Stimulated activated naive CD8-positive, alpha-beta T cell treated with anti-CD3 and anti-CD28 coated beads, Interleukin-15, amount 100 ng/mL, for 72 hours (primary cell): ENCODE measurements around the gene MNX1.
A peak's percentile ranks its signal among the peaks of the same experiment; 100 is the strongest.

ENCODE experiments used
- ATAC-seq: fragments of 150-1000 bp; cut with Tn5 transposase; 2 replicates; pipeline ENCODE4 v1.10.0; 2021; ENCODE audit warnings: mild to moderate bottlenecking, moderate library complexity
- DNase-seq, 2 donors: peaks; one replicate each; pipeline ENCODE4 v3.0.0; 2021 to 2022
- H3K27ac Mint-ChIP-seq, 2 donors: one replicate each; pipeline ENCODE4 v1.8.0; 2022; ENCODE audit warnings: mild to moderate bottlenecking in 2 of 2, mixed read lengths in 2 of 2, moderate library complexity in 2 of 2
- H3K27me3 Mint-ChIP-seq: one replicate; pipeline ENCODE4 v1.8.0; 2022; ENCODE audit warnings: mixed read lengths
- H3K4me1 Mint-ChIP-seq: one replicate; pipeline ENCODE4 v1.8.0; 2022; ENCODE audit warnings: mild to moderate bottlenecking, mixed read lengths
- H3K4me3 Mint-ChIP-seq, 2 donors: one replicate each; pipeline ENCODE4 v1.8.0; 2022; ENCODE audit warnings: mild to moderate bottlenecking in 2 of 2, mixed read lengths in 2 of 2, moderate library complexity in 1 of 2
- H3K9me3 Mint-ChIP-seq, 2 donors: one replicate each; pipeline ENCODE4 v1.8.0; 2022; ENCODE audit warnings: mixed read lengths in 2 of 2

MNX1 gene

GRCh38 chr7:157013101-157013500, 2.6 kb upstream of the MNX1 start:
- H3K27ac Mint-ChIP-seq, result no peak overlapping the region
- peaks cover 92% of the 10 kb centered on the region for H3K27me3 Mint-ChIP-seq
- peaks cover 73% of the 10 kb centered on the region for H3K4me1 Mint-ChIP-seq
- DNase-seq (no peak), ATAC-seq (no peak)
- H3K4me3 Mint-ChIP-seq, result no peak overlapping the region
- H3K9me3 Mint-ChIP-seq, result no peaks in the 10 kb centered on the region

- Mint-ChIP-seq H3K9me3 (no peaks in the 10 kb centered on the region), H3K4me3 (no peak overlapping the region), H3K4me1 (peaks cover 65% of the 10 kb centered on the region), H3K27ac (no peak overlapping the region), H3K27me3 (peaks cover 92% of the 10 kb centered on the region)
- peak; percentile 21 for ATAC-seq
- no peak for DNase-seq
These were observed 1.7 kb upstream of the MNX1 start for GRCh38 chr7:157012113-157012547.

GRCh38 chr7:157011333-157012112, 1.1 kb upstream of the MNX1 start:
- no peaks in the 10 kb centered on the region for H3K9me3 Mint-ChIP-seq
- H3K4me1 Mint-ChIP-seq, result peaks cover 59% of the 10 kb centered on the region
- ATAC-seq (no peak), DNase-seq (no peak)
- H3K4me3 Mint-ChIP-seq, result peak overlapping the region; percentile 50 to 71
- H3K27me3 Mint-ChIP-seq, result peaks cover 92% of the 10 kb centered on the region
- H3K27ac Mint-ChIP-seq, result no peak overlapping the region

GRCh38 chr7:157009778-157010587, 480 bp downstream of the MNX1 start:
- H3K4me3 Mint-ChIP-seq, result peak overlapping the region; percentile 54 to 84
- no peak overlapping the region for H3K27ac Mint-ChIP-seq
- DNase-seq, result no peak
- peak; percentile 24 for ATAC-seq
- no peaks in the 10 kb centered on the region for H3K9me3 Mint-ChIP-seq
- peaks cover 47% of the 10 kb centered on the region for H3K4me1 Mint-ChIP-seq
- peaks cover 92% of the 10 kb centered on the region for H3K27me3 Mint-ChIP-seq

- no peak for ATAC-seq
- Mint-ChIP-seq H3K27me3 (peaks cover 92% of the 10 kb centered on the region), H3K4me3 (peak overlapping the region; percentile 54 to 84), H3K27ac (no peak overlapping the region), H3K9me3 (no peaks in the 10 kb centered on the region), H3K4me1 (peaks cover 47% of the 10 kb centered on the region)
- no peak for DNase-seq
These were observed 1.2 kb downstream of the MNX1 start for GRCh38 chr7:157009170-157009777.

GRCh38 chr7:157008206-157009169, 2.0 kb downstream of the MNX1 start:
- peaks cover 48% of the 10 kb centered on the region for H3K4me1 Mint-ChIP-seq
- ATAC-seq (no peak), DNase-seq (no peak)
- no peak overlapping the region for H3K4me3 Mint-ChIP-seq
- no peak overlapping the region for H3K27ac Mint-ChIP-seq
- H3K9me3 Mint-ChIP-seq, result no peaks in the 10 kb centered on the region
- H3K27me3 Mint-ChIP-seq, result peaks cover 92% of the 10 kb centered on the region

- H3K9me3 Mint-ChIP-seq, result no peaks in the 10 kb centered on the region
- H3K4me3 Mint-ChIP-seq, result no peak overlapping the region
- DNase-seq (no peak), ATAC-seq (no peak)
- peaks cover 52% of the 10 kb centered on the region for H3K4me1 Mint-ChIP-seq
- peaks cover 92% of the 10 kb centered on the region for H3K27me3 Mint-ChIP-seq
- no peak overlapping the region for H3K27ac Mint-ChIP-seq
These were observed 2.9 kb downstream of the MNX1 start for GRCh38 chr7:157007470-157008066.

- H3K27ac Mint-ChIP-seq, result no peak overlapping the region
- no peak overlapping the region for H3K4me3 Mint-ChIP-seq
- peaks cover 92% of the 10 kb centered on the region for H3K27me3 Mint-ChIP-seq
- no peak for DNase-seq
- peaks cover 51% of the 10 kb centered on the region for H3K4me1 Mint-ChIP-seq
- no peaks in the 10 kb centered on the region for H3K9me3 Mint-ChIP-seq
- no peak for ATAC-seq
These were observed 3.5 kb downstream of the MNX1 start for GRCh38 chr7:157006829-157007469.

- Mint-ChIP-seq H3K27me3 (peaks cover 92% of the 10 kb centered on the region), H3K9me3 (no peaks in the 10 kb centered on the region), H3K27ac (no peak overlapping the region), H3K4me1 (peaks cover 49% of the 10 kb centered on the region), H3K4me3 (no peak overlapping the region)
- ATAC-seq (no peak), DNase-seq (no peak)
These were observed 4.2 kb downstream of the MNX1 start for GRCh38 chr7:157006205-157006747.

GRCh38 chr7:157005456-157006204, 4.8 kb downstream of the MNX1 start:
- no peak overlapping the region for H3K27ac Mint-ChIP-seq
- DNase-seq, result no peak
- no peaks in the 10 kb centered on the region for H3K9me3 Mint-ChIP-seq
- ATAC-seq, result no peak
- peaks cover 51% of the 10 kb centered on the region for H3K4me1 Mint-ChIP-seq
- H3K27me3 Mint-ChIP-seq, result peaks cover 92% of the 10 kb centered on the region
- H3K4me3 Mint-ChIP-seq, result peak overlapping the region; percentile 49

GRCh38 chr7:157004521-157005455, 5.7 kb downstream of the MNX1 start:
- ATAC-seq (no peak), DNase-seq (no peak)
- H3K27ac Mint-ChIP-seq, result peak overlapping the region in 1 of 2 donors; percentile 89

GRCh38 chr7:157003756-157004520, 6.5 kb downstream of the MNX1 start:
- H3K27me3 Mint-ChIP-seq, result peaks cover 99% of the 10 kb centered on the region
- peak overlapping the region; percentile 19 to 32 for H3K4me3 Mint-ChIP-seq
- DNase-seq, result no peak
- no peaks in the 10 kb centered on the region for H3K9me3 Mint-ChIP-seq
- peaks cover 54% of the 10 kb centered on the region for H3K4me1 Mint-ChIP-seq
- no peak overlapping the region for H3K27ac Mint-ChIP-seq
- ATAC-seq, result no peak

More at GRCh38 chr7:157004521-157005455, 5.7 kb downstream of the MNX1 start:
- peaks cover 59% of the 10 kb centered on the region for H3K4me1 Mint-ChIP-seq
- H3K27me3 Mint-ChIP-seq, result peaks cover 100% of the 10 kb centered on the region
- peak overlapping the region; percentile 53 to 55 for H3K4me3 Mint-ChIP-seq
- H3K9me3 Mint-ChIP-seq, result no peaks in the 10 kb centered on the region
